Sigmoid colon (tissue), 7 donors: ENCODE data around the gene C1QTNF6. TPM values are rescaled to one million over a fixed set of nuclear protein-coding genes. Genes with fewer than 3 reads are reported as not detected.

Experiments used
- DNase-seq: peaks from one replicate; pipeline ENCODE4 v3.0.0-alpha.2; 2019
- H3K27ac ChIP-seq, 4 donors: fragments of 200-600 bp; sonication (generic); one replicate each; pipeline ENCODE4 v1.5.1; 2016 to 2019; ENCODE audit warnings: mild to moderate bottlenecking in 1 of 4
- H3K27me3 ChIP-seq, 3 donors: fragments of 200-600 bp; sonication (generic); one replicate each; pipeline ENCODE4 v1.5.1; 2019; ENCODE audit warnings: mild to moderate bottlenecking in 1 of 3
- H3K36me3 ChIP-seq, 4 donors: fragments of 200-600 bp; sonication (generic); one replicate each; pipeline ENCODE4 v1.5.1; 2016 to 2019
- H3K4me1 ChIP-seq, 4 donors: fragments of 200-600 bp; sonication (generic); one replicate each; pipeline ENCODE4 v1.5.1; 2017 to 2019
- H3K4me3 ChIP-seq, 4 donors: fragments of 200-600 bp; sonication (generic); one replicate each; pipeline ENCODE4 v1.5.1; 2017 to 2019; ENCODE audit warnings: mild to moderate bottlenecking in 2 of 4, moderate library complexity in 1 of 4
- H3K9me3 ChIP-seq, 4 donors: fragments of 200-600 bp in 3 of 4; sonication (generic) in 3 of 4; one replicate each; pipeline versions ENCODE4 v1.5.1 to v1.6.1; 2013 to 2019
- CTCF ChIP-seq, 4 experiments: fragments of 450-650 bp in 3 of 4; fragments of 200-600 bp in 1 of 4; IDR thresholded peaks; one replicate each; pipeline ENCODE4 v1.5.1; 2016 to 2019; ENCODE audit warnings: antibody characterized with exemption in 4 of 4, mild to moderate bottlenecking in 3 of 4, moderate library complexity in 2 of 4
- EP300 ChIP-seq, 4 donors: sonication (generic); formaldehyde crosslinking; IDR thresholded peaks; one replicate each; pipeline ENCODE4 v1.6.1; 2017; ENCODE audit warnings: antibody characterized with exemption in 4 of 4
- POLR2A ChIP-seq, 2 donors: fragments of 450-650 bp; IDR thresholded peaks; one replicate each; pipeline ENCODE4 v1.6.1; 2016; ENCODE audit warnings: antibody characterized with exemption in 2 of 2, mild to moderate bottlenecking in 2 of 2, moderate library complexity in 2 of 2
- POLR2AphosphoS5 ChIP-seq, 4 donors: sonication (generic); formaldehyde crosslinking; IDR thresholded peaks; one replicate each; pipeline ENCODE4 v1.6.1; 2017; ENCODE audit warnings: antibody characterized with exemption in 4 of 4
- WGBS, 2 donors: extraction: QIAGEN DNeasy Blood & Tissue Kit; methylation state at CpG; one replicate each; pipeline ENCODE4 v1.1.7; 2013; 5-methylcytosine and 5-hydroxymethylcytosine counted together
- intact Hi-C: fragments of 100-400 bp; cut with DNase I; formaldehyde crosslinking; loops from one replicate; pipeline ENCODE4 v1.15.1; 2023
- polyA plus RNA-seq, 3 donors: library from polyadenylated mRNA; stranded (reverse); fragments of 200-250 nt; gene quantifications; one replicate each; pipeline ENCODE4 v1.2.3, GENCODE V29; 2013
- total RNA-seq, 4 donors: library from RNA; depleted of rRNA; stranded (reverse); fragments of >200 nt; gene quantifications; one replicate each; pipeline ENCODE4 v1.1.0, GENCODE V29; 2016
- donor health status: healthy with polysubstance abuse.
- donor health status: Bipolar disorder and iron deficiency.
- donor health status: healthy.

The C1QTNF6 gene
- total and polyA plus RNA-seq, 7 donors = 1.1 to 12.1 (median 1.8) TPM

GRCh38 chr22:37218399-37218770 lies 30.3 kb upstream of the C1QTNF6 start:
- H3K4me3 ChIP-seq = no peak overlapping the region
- no peak overlapping the region for H3K27ac ChIP-seq
- TF ChIP-seq CTCF (IDR thresholded peaks at IDR 0.05) (no peak), POLR2AphosphoS5 (IDR thresholded peaks at IDR 0.05) (no peak), EP300 (IDR thresholded peaks at IDR 0.05) (no peak), POLR2A (IDR thresholded peaks at IDR 0.05) (no peak)
- WGBS, 2 donors = 69 to 76% methylated on average over 6 of the region's 6 CpGs
- no peaks in the 10 kb centered on the region for H3K36me3 ChIP-seq
- no peaks in the 10 kb centered on the region for H3K9me3 ChIP-seq
- intact Hi-C loops = no loop called here
- no peaks in the 10 kb centered on the region for H3K4me1 ChIP-seq
- no peak for DNase-seq
- no peaks in the 10 kb centered on the region for H3K27me3 ChIP-seq

- no peak overlapping the region for H3K27ac ChIP-seq
- WGBS, 2 donors = 69 to 77% methylated on average over 9 of the region's 9 CpGs
- no peak overlapping the region for H3K4me3 ChIP-seq
- no peaks in the 10 kb centered on the region for H3K9me3 ChIP-seq
- DNase-seq = no peak
- H3K4me1 ChIP-seq = no peaks in the 10 kb centered on the region
- TF ChIP-seq POLR2AphosphoS5 (IDR thresholded peaks at IDR 0.05) (no peak), POLR2A (IDR thresholded peaks at IDR 0.05) (no peak), EP300 (IDR thresholded peaks at IDR 0.05) (no peak), CTCF (IDR thresholded peaks at IDR 0.05) (no peak)
- H3K27me3 ChIP-seq = peaks cover 0 to 17% (median 4%) of the 10 kb centered on the region in 3 donors
- H3K36me3 ChIP-seq = no peaks in the 10 kb centered on the region
- intact Hi-C loops = no loop called here
Measured at GRCh38 chr22:37215890-37216289, 27.8 kb upstream of the C1QTNF6 start.

GRCh38 chr22:37214731-37215030 lies 26.6 kb upstream of the C1QTNF6 start:
- DNase-seq = peak; percentile 49
- intact Hi-C loops = no loop called here
- Histone ChIP-seq H3K9me3 (no peaks in the 10 kb centered on the region), H3K4me3 (no peak overlapping the region), H3K36me3 (no peaks in the 10 kb centered on the region), H3K27ac (no peak overlapping the region), H3K27me3 (peaks cover 0 to 17% (median 4%) of the 10 kb centered on the region in 3 donors), H3K4me1 (no peaks in the 10 kb centered on the region)
- TF ChIP-seq POLR2A (IDR thresholded peaks at IDR 0.05) (no peak), EP300 (IDR thresholded peaks at IDR 0.05) (no peak), POLR2AphosphoS5 (IDR thresholded peaks at IDR 0.05) (no peak), CTCF (IDR thresholded peaks at IDR 0.05) (no peak)
- WGBS, 2 donors = 86 to 87% methylated on average over 13 of the region's 13 CpGs

- DNase-seq = no peak
- H3K4me1 ChIP-seq = no peaks in the 10 kb centered on the region
- no peak for TF ChIP-seq CTCF (IDR thresholded peaks at IDR 0.05)
- TF ChIP-seq POLR2A (IDR thresholded peaks at IDR 0.05) = no peak
- no peak for TF ChIP-seq POLR2AphosphoS5 (IDR thresholded peaks at IDR 0.05)
- no peak for TF ChIP-seq EP300 (IDR thresholded peaks at IDR 0.05)
- 83 to 87% methylated on average over 13 of the region's 13 CpGs for WGBS, 2 donors
- intact Hi-C loops = no loop called here
- peaks cover 0 to 17% (median 4%) of the 10 kb centered on the region in 3 donors for H3K27me3 ChIP-seq
- H3K27ac ChIP-seq = no peak overlapping the region
- H3K36me3 ChIP-seq = no peaks in the 10 kb centered on the region
- no peaks in the 10 kb centered on the region for H3K9me3 ChIP-seq
- no peak overlapping the region for H3K4me3 ChIP-seq
Measured at GRCh38 chr22:37213941-37214730, 26.1 kb upstream of the C1QTNF6 start.
